Common myeloid progenitor, CD34-positive (primary cell): ENCODE data around the gene ARL4D.
"Not testable (repeated sequence)": the region's sequence is repeated elsewhere in the genome, so short reads cannot be mapped to it uniquely, and the experiment has no call there.

Experiments used
- CTCF ChIA-PET: fragments of 350-600 bp; sonication (Branson Sonifier 250); formaldehyde crosslinking; loops from one replicate; lab custom pipeline; 2021; ENCODE audit warnings: antibody characterized with exemption; lab: Charles Lee
- POLR2A ChIA-PET: fragments of 350-600 bp; sonication (Branson Sonifier 250); formaldehyde crosslinking; loops from one replicate; lab custom pipeline; 2021; ENCODE audit warnings: antibody characterized with exemption; lab: Charles Lee
- DNase-seq, 3 donors: peaks; one replicate each; pipeline versions ENCODE4 v3.0.0 to v3.0.0-alpha.2; 2013
- H3K27ac ChIP-seq, 2 experiments: 1 replicate in 1 of 2; 2 replicates in 1 of 2; pipeline ENCODE4 v1.7.0; 2013; ENCODE audit warnings: inconsistent platforms in 2 of 2, low read length in 2 of 2, mild to moderate bottlenecking in 2 of 2, low read depth in 1 of 2, moderate library complexity in 1 of 2; ENCODE audit not compliant: severe bottlenecking in 2 of 2, insufficient read depth in 1 of 2, poor library complexity in 1 of 2
- H3K27me3 ChIP-seq, 5 experiments: replicated peaks in 2 of 5; 1 replicate in 3 of 5; 2 replicates in 2 of 5; pipeline versions ENCODE4 v1.6.1 to v1.7.0; 2013; ENCODE audit warnings: low read length in 4 of 5, mild to moderate bottlenecking in 2 of 5, moderate library complexity in 2 of 5, inconsistent platforms in 1 of 5; ENCODE audit not compliant: insufficient read depth in 5 of 5, control insufficient read depth in 4 of 5
- H3K36me3 ChIP-seq, 4 experiments: 1 replicate in 2 of 4; 2 replicates in 2 of 4; pipeline versions ENCODE4 v1.6.1 to v1.7.0; 2013; ENCODE audit warnings: low read length in 3 of 4, control low read depth in 1 of 4, mild to moderate bottlenecking in 1 of 4; ENCODE audit not compliant: control insufficient read depth in 4 of 4, insufficient read depth in 4 of 4
- H3K4me1 ChIP-seq, 4 experiments: 1 replicate in 3 of 4; 2 replicates in 1 of 4; pipeline versions ENCODE4 v1.6.1 to v1.7.1; 2013; ENCODE audit warnings: low read length in 3 of 4, mild to moderate bottlenecking in 3 of 4, control low read depth in 1 of 4, inconsistent platforms in 1 of 4, moderate library complexity in 1 of 4; ENCODE audit not compliant: control insufficient read depth in 4 of 4, insufficient read depth in 4 of 4; ENCODE audit errors: control extremely low read depth in 1 of 4
- H3K4me3 ChIP-seq, 7 experiments: 1 replicate in 4 of 7; 2 replicates in 3 of 7; pipeline versions ENCODE4 v1.5.1 to v1.7.0; 2013; ENCODE audit warnings: mild to moderate bottlenecking in 7 of 7, low read length in 6 of 7, moderate library complexity in 6 of 7, inconsistent platforms in 2 of 7, low read depth in 2 of 7, control low read depth in 1 of 7; ENCODE audit not compliant: insufficient read depth in 4 of 7, control insufficient read depth in 1 of 7; ENCODE audit errors: extremely low read depth in 1 of 7
- H3K9me3 ChIP-seq, 5 experiments: 1 replicate in 4 of 5; 2 replicates in 1 of 5; pipeline versions ENCODE4 v1.6.1 to v1.7.1; 2013; ENCODE audit warnings: low read length in 4 of 5, mild to moderate bottlenecking in 2 of 5, inconsistent platforms in 1 of 5, low read depth in 1 of 5, moderate library complexity in 1 of 5; ENCODE audit not compliant: control insufficient read depth in 4 of 5, insufficient read depth in 2 of 5; ENCODE audit errors: control extremely low read depth in 1 of 5
- WGBS: methylation state at CpG from one replicate; pipeline ENCODE4 v1.1.5; 2013; ENCODE audit not compliant: insufficient coverage; 5-methylcytosine and 5-hydroxymethylcytosine counted together

Gene ARL4D

DNA sequence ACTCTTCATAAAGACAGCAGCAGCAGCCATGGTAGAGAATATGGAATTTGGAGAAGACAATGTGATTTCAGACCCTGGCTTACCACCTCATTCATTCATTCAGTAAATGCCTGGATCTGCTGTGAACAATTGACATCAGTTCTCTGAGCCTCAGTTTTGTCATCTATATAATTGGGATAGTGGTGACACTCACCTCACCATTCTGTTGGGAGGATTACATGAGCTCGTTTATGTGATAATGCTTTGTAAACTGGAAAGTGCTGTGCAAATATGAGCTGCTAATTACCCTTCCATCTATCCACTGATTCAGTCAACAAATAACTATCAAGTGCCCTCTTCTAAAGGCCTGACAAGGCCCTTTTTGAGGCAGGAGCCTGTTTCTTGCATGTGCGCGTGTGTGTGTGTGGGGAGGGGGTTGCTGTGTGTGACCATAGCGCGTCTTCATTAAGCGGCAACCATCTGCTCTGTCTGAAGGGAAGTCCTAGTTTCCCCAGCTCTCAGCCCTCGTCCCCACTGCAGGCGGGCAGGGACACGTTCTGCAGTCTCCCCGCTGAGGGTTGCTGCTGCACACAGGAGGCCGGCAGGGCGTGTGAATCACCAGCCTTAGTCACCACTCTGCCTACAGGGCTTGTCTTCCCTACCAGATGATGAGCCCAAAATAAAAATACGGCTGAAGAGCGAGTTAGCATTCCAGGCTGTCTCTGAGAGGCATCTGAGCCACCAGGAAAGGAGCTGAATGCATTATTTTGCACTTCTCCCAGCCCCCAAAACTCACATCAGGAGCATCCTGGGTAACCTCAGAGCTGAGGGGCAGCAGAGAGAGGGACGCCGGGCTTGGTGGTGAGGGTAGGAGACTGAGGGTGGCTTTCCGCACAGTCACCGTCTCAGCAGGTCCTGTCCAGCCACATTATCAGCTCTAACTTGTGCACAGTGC lies 19.9 kb downstream of the ARL4D start:
- POLR2A ChIA-PET = no interaction called here
- Histone ChIP-seq H3K27me3 (peaks cover 0 to 9% (median 2%) of the 10 kb centered on the region in 5 experiments), H3K27ac (no peak overlapping the region), H3K9me3 (no peaks in the 10 kb centered on the region), H3K36me3 (no peaks in the 10 kb centered on the region), H3K4me1 (peaks cover 0 to 6% (median 0%) of the 10 kb centered on the region in 4 experiments), H3K4me3 (no peak overlapping the region)
- CTCF ChIA-PET = interaction anchor here (1.2 kb wide), 2 partner anchors 16 to 25 kb away, joined by 3 to 4 read pairs; no protein-coding TSS in a partner anchor
- DNase-seq = peak in 2 of 3 donors; percentile 73 to 82
- 55% methylated on average over 11 of the region's 18 CpGs for WGBS

DNA sequence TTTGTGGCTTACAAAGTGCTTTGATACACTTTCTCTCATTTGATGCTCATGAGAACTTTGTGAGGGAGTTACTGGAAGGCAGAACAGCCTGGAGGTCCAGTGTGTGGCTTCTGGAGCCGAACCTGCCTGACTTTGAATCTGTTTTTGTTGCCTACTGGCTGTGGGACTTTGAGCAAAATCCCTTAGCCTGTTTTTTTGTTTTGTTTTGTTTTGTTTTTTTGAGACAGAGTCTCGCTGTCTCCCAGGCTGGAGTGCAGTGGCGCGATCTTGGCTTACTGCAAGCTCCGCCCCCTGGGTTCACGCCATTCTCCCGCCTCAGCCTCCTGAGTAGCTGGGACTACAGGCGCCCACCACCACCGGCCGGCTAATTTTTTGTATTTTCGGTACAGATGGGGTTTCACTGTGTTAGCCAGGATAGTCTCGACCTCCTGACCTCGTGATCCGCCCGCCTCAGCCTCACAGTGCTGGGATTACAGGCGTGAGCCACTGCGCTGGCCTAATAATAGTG lies 20.6 kb downstream of the ARL4D start:
- H3K4me1 ChIP-seq, POLR2A ChIA-PET, H3K4me3 ChIP-seq, DNase-seq, H3K36me3 ChIP-seq, H3K9me3 ChIP-seq, H3K27ac ChIP-seq: not testable (repeated sequence)
- peaks cover 2 to 15% (median 3%) of the 10 kb centered on the region in 5 experiments for H3K27me3 ChIP-seq
- CTCF ChIA-PET = interaction anchor here (1.2 kb wide), 1 partner anchor 26 kb away, joined by 4 read pairs; no protein-coding TSS in a partner anchor
- WGBS = 97% methylated on average over 16 of the region's 17 CpGs

DNA sequence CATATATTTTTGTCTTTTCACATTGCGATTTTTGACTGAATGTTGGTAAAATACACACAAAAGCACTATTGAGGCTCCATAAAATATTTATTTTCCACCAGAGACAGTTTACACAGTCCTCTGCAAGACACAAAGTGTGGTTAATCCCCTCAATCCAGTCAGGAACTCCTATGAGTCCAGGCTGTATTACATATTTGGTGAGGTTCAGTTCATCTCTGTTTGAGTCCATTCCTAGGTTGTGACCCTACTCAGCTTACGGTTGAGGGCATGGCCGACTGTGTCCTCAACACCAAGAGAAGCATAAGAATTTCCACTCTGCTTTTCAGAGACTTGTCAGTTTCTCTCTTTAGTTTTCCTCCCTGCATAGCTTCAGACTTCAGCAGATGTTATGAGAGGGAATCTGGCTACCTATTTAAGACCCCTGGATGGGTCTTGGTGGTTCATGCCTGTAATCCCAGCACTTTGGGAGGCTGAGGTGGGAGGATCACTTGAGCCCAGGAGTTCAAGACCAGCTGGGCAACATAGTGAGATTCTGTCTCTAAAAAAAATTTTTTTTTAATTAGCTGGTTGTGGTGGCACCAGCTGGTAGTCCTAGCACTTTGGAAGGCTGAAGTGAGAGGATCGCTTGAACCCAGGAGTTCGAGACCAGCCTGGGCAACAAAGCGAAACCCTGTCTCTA lies 25.1 kb downstream of the ARL4D start:
- ChIA-PET CTCF (interaction anchor here (1.0 to 1.9 kb wide), 3 partner anchors 10 to 30 kb away, joined by 3 to 5 read pairs (median 4); no protein-coding TSS in a partner anchor), POLR2A (interaction anchor here (0.7 kb wide), 1 partner anchor 1684 kb away, joined by 4 read pairs; no protein-coding TSS in a partner anchor)
- Histone ChIP-seq H3K9me3 (no peaks in the 10 kb centered on the region), H3K27me3 (peaks cover 0 to 20% (median 3%) of the 10 kb centered on the region in 5 experiments), H3K27ac (no peak overlapping the region), H3K36me3 (no peaks in the 10 kb centered on the region), H3K4me1 (peaks cover 0 to 4% (median 0%) of the 10 kb centered on the region in 4 experiments), H3K4me3 (no peak overlapping the region)
- DNase-seq = no peak
- 86% methylated on average over 2 of the region's 6 CpGs for WGBS

DNA sequence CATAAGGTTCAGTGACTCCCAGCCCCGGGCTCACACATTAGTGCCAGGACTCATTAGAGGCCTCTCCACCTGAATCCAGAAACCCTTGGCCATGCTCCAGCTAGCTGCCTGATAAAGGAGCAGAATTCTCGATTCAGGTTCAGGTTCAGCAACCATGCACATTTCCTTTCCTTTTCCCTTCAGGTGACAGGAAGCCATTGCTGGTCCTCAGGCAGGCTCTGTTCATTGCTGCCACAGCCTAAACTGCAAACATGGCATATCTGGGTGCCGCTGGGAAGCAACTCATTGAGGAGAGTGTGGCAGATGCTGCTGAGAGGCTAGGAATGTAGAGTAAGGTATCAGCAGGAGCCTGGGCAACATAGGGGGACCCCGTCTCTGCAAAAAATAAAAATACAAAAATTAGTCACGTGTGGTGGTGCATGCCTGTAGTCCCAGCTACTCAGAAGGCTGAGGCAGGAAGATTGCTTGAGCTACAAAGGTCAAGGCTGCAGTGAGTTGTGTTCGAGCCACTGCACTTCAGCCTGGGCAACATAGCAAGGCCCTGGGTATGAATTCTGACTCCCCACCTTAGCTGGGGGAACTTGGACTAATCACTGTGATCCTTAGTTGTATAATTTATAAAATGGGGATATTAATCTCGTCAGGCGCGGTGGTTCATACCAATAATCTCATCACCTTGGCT lies 28.7 kb downstream of the ARL4D start:
- no peak overlapping the region for H3K27ac ChIP-seq
- 90% methylated on average over 7 of the region's 9 CpGs for WGBS
- H3K4me1 ChIP-seq = no peaks in the 10 kb centered on the region
- peaks cover 0 to 18% (median 3%) of the 10 kb centered on the region in 5 experiments for H3K27me3 ChIP-seq
- H3K9me3 ChIP-seq = no peaks in the 10 kb centered on the region
- POLR2A ChIA-PET = no interaction called here
- no peak overlapping the region for H3K4me3 ChIP-seq
- CTCF ChIA-PET = interaction anchor here (1.5 to 2.6 kb wide), 3 partner anchors 32 to 35 kb away, joined by 5 to 16 read pairs (median 6); no protein-coding TSS in a partner anchor
- H3K36me3 ChIP-seq = no peaks in the 10 kb centered on the region
- DNase-seq = no peak

DNA sequence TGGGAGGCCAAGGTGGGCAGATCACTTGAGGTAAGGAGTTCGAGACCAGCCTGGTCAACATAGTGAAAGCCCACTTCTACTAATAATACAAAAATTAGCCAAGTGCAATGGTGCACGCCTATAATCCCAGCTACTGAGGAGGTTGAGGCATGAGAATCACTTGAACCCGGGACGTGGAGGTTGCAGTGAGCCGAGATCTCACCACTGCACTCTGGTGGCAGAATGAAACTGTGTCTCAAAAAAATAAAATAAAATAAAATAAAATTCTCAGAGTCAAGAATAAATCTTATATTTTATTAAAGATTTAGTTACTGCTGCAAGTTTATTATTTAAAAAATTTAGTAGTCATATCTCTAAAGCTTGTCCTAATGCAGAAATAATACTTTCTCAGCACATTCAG lies 29.7 kb downstream of the ARL4D start:
- no CpG with 5 or more reads among the region's 5 CpGs for WGBS
- Histone ChIP-seq H3K4me3 (no peak overlapping the region), H3K9me3 (no peaks in the 10 kb centered on the region), H3K27ac (no peak overlapping the region), H3K36me3 (no peaks in the 10 kb centered on the region), H3K27me3 (peaks cover 0 to 17% (median 3%) of the 10 kb centered on the region in 5 experiments), H3K4me1 (no peaks in the 10 kb centered on the region)
- DNase-seq = peak in 2 of 3 donors; percentile 12 to 19
- POLR2A ChIA-PET = no interaction called here
- CTCF ChIA-PET = interaction anchor here (1.5 to 2.6 kb wide), 3 partner anchors 33 to 36 kb away, joined by 5 to 16 read pairs (median 6); no protein-coding TSS in a partner anchor

DNA sequence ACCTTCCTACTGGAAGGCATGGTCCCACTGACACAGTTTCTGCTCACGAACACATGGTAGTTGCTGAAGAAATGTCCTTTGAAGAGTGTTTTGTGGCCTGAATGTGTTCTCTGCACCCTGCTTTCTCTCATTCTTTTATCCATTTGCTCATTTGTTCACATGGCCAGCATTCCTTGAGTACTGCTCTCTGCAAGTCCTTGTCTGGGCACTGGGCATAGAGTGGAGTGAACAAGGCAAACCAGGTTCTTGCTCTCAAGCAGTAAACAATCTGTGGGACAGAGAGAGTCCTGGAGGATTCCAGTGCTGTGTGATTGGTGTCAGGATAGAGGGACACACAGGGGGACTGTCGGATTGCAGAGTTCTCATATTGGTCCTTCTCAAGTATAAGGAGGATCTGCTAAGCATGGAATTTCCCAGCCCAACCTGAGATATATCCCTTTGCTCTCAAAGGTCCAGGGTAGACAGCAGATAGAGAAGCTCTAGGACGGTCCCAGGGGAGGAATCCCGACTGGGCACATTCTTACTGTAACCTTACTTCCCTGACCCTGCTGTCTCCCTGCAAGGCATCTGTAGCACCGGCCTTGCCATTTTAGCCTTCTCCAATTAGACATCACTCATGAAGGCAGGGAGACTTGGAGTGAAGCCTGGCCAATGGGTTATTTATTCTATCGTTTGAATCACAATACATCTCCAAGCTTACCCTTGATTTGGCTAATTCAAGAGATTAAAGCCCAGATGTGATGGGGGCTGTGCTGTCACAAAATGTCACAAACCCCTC lies 32.3 kb downstream of the ARL4D start:
- H3K4me1 ChIP-seq = no peaks in the 10 kb centered on the region
- WGBS = 97% methylated on average over 6 of the region's 6 CpGs
- no peak overlapping the region for H3K27ac ChIP-seq
- no peak for DNase-seq
- no peaks in the 10 kb centered on the region for H3K9me3 ChIP-seq
- ChIA-PET CTCF (interaction anchor here (0.9 to 1.5 kb wide), 3 partner anchors 26 to 51 kb away, joined by 3 to 4 read pairs (median 4); no protein-coding TSS in a partner anchor), POLR2A (no interaction called here)
- H3K36me3 ChIP-seq = no peaks in the 10 kb centered on the region
- no peak overlapping the region for H3K4me3 ChIP-seq
- H3K27me3 ChIP-seq = peaks cover 0 to 5% (median under 1%) of the 10 kb centered on the region in 5 experiments
